Renal cortical epithelial cell (primary cell): Measurements from ENCODE around the gene POU5F1. TPM values are rescaled to one million over a fixed set of nuclear protein-coding genes. Genes with fewer than 3 reads are reported as not detected.
"Not testable (repeated sequence)": the region's sequence is repeated elsewhere in the genome, so short reads cannot be mapped to it uniquely, and the experiment has no call there.

Source experiments
- DNase-seq: peaks from one replicate; pipeline ENCODE4 v3.0.0-alpha.2; 2011; ENCODE audit warnings: low read depth
- total RNA-seq: library from RNA; depleted of rRNA; stranded (reverse); fragments of >200 nt; gene quantifications from 2 replicates; pipeline ENCODE4 v1.2.3, GENCODE V29; 2014

Gene POU5F1
- total RNA-seq, result 6.6 and 11.3 TPM in 2 replicates

- no peak for DNase-seq
Observed at GRCh38 chr6:31170600-31170881, at the start of gene POU5F1. POU5F1 (minus strand) TSS chr6:31170682; CDS start chr6:31170620, 62 bp downstream.

- no peak for DNase-seq
Observed at GRCh38 chr6:31216208-31216898, 45.9 kb upstream of the POU5F1 start.

GRCh38 chr6:31215216-31215615 lies 44.7 kb upstream of the POU5F1 start:
- DNase-seq, result not testable (repeated sequence)

- peak; percentile 15 for DNase-seq
Observed at GRCh38 chr6:31214516-31214915, 44.0 kb upstream of the POU5F1 start.

GRCh38 chr6:31210741-31211532 lies 40.5 kb upstream of the POU5F1 start:
- no peak for DNase-seq

GRCh38 chr6:31210123-31210522 lies 39.6 kb upstream of the POU5F1 start:
- DNase-seq, result no peak

- DNase-seq, result no peak
Observed at GRCh38 chr6:31209137-31209536, 38.7 kb upstream of the POU5F1 start.

GRCh38 chr6:31208506-31208905 lies 38.0 kb upstream of the POU5F1 start:
- no peak for DNase-seq

GRCh38 chr6:31205638-31206037 lies 35.2 kb upstream of the POU5F1 start:
- no peak for DNase-seq

- DNase-seq, result no peak
Observed at GRCh38 chr6:31204751-31205145, 34.3 kb upstream of the POU5F1 start.

GRCh38 chr6:31203345-31203979 lies 33.0 kb upstream of the POU5F1 start:
- peak; percentile 96 for DNase-seq

GRCh38 chr6:31202259-31203166 lies 32.0 kb upstream of the POU5F1 start:
- peak; percentile 23 for DNase-seq

- not testable (repeated sequence) for DNase-seq
Observed at GRCh38 chr6:31199105-31199452, 28.6 kb upstream of the POU5F1 start.

- peak; percentile 73 for DNase-seq
Observed at GRCh38 chr6:31197559-31198305, 27.2 kb upstream of the POU5F1 start.

GRCh38 chr6:31196251-31197022 lies 26.0 kb upstream of the POU5F1 start:
- DNase-seq, result not testable (repeated sequence)

- DNase-seq, result not testable (repeated sequence)
Observed at GRCh38 chr6:31195308-31195979, 25.0 kb upstream of the POU5F1 start.

GRCh38 chr6:31194061-31194834 lies 23.8 kb upstream of the POU5F1 start:
- DNase-seq, result no peak

GRCh38 chr6:31193206-31193605 lies 22.7 kb upstream of the POU5F1 start:
- no peak for DNase-seq
